Spleen (tissue), 7 donors: ENCODE results near the gene TIE1.

ENCODE experiments used
- POLR2A ChIP-seq, 3 donors: fragments of 450-650 bp; IDR thresholded peaks; one replicate each; pipeline ENCODE4 v1.5.1; 2017; ENCODE audit warnings: antibody characterized with exemption in 3 of 3, mild to moderate bottlenecking in 1 of 3
- POLR2AphosphoS5 ChIP-seq, 3 donors: sonication (generic); formaldehyde crosslinking; IDR thresholded peaks; one replicate each; pipeline ENCODE4 v1.5.1; 2017; ENCODE audit warnings: antibody characterized with exemption in 3 of 3
- TF ChIP-seq, protein P1 (sequence below), 11 experiments: fragments of 200-600 bp in 7 of 11; fragments of 450-650 bp in 4 of 11; sonication (generic) in 4 of 11; IDR thresholded peaks in 8 of 11; conservative IDR thresholded peaks in 3 of 11; 1 replicate in 7 of 11; 2 replicates in 4 of 11; pipeline versions ENCODE4 v1.4.0 to v1.8.0; 2016 to 2021; ENCODE audit warnings: antibody characterized with exemption in 11 of 11, inconsistent platforms in 4 of 11, mild to moderate bottlenecking in 1 of 11
- donor health status: DM: no; HTN: no; CAD: no; lungs with moderate emphysema.
- donor health status: DM: no; HTN: no; CAD: no.
- donor health status: DM: no; HTN: no; CAD: no.

DNA sequence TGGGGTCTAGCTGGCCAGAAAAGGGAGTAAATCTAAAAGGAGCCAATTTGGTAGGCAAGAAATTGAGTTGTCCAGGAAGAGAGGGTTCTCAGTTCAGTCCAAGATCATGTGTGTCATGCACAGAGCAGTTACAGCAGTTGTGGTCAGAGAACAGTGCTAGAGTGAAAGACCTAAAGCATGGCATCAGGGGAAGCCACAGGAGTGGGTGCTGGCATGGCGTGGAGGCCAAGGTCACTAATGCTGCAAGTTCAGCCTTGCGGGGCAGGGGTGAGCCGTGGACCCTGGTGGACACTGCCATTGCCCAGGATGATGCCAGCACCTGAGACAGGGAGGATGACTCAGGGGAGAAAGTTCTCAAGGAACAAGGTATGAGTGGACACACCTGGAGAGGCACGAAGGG, 47.6 kb upstream of the TIE1 start:
- TF ChIP-seq, protein P1, sequence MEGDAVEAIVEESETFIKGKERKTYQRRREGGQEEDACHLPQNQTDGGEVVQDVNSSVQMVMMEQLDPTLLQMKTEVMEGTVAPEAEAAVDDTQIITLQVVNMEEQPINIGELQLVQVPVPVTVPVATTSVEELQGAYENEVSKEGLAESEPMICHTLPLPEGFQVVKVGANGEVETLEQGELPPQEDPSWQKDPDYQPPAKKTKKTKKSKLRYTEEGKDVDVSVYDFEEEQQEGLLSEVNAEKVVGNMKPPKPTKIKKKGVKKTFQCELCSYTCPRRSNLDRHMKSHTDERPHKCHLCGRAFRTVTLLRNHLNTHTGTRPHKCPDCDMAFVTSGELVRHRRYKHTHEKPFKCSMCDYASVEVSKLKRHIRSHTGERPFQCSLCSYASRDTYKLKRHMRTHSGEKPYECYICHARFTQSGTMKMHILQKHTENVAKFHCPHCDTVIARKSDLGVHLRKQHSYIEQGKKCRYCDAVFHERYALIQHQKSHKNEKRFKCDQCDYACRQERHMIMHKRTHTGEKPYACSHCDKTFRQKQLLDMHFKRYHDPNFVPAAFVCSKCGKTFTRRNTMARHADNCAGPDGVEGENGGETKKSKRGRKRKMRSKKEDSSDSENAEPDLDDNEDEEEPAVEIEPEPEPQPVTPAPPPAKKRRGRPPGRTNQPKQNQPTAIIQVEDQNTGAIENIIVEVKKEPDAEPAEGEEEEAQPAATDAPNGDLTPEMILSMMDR (IDR thresholded peaks at IDR 0.05 in 8 of 11, conservative IDR thresholded peaks at IDR 0.05 in 3 of 11): no peak
- no peak for TF ChIP-seq POLR2AphosphoS5 (IDR thresholded peaks at IDR 0.05)
- TF ChIP-seq POLR2A (IDR thresholded peaks at IDR 0.05): no peak
